Spleen (tissue), 11 donors: ENCODE measurements around the gene SLC30A7. TPM values are rescaled to one million over a fixed set of nuclear protein-coding genes. Genes with fewer than 3 reads are reported as not detected.
A peak's percentile ranks its signal among the peaks of the same experiment; 100 is the strongest.

Source experiments
- DNase-seq: peaks from one replicate; pipeline ENCODE4 v3.0.0-alpha.2; 2020
- H3K27ac ChIP-seq, 8 donors: fragments of 200-600 bp; sonication (generic) in 7 of 8; 1 replicate in 4 of 8; 2 replicates in 4 of 8; pipeline versions ENCODE4 v1.5.0 to v1.8.0; 2016 to 2021; ENCODE audit warnings: inconsistent platforms in 4 of 8, mild to moderate bottlenecking in 4 of 8, moderate library complexity in 1 of 8
- H3K27me3 ChIP-seq, 7 donors: fragments of 200-600 bp; sonication (generic) in 6 of 7; replicated peaks in 1 of 7; 1 replicate in 4 of 7; 2 replicates in 3 of 7; pipeline versions ENCODE4 v1.5.0 to v1.8.0; 2016 to 2021; ENCODE audit warnings: inconsistent platforms in 3 of 7, mild to moderate bottlenecking in 1 of 7
- H3K36me3 ChIP-seq, 6 donors: fragments of 200-600 bp; sonication (generic) in 5 of 6; 1 replicate in 4 of 6; 2 replicates in 2 of 6; pipeline versions ENCODE4 v1.5.0 to v1.8.0; 2016 to 2021; ENCODE audit warnings: inconsistent platforms in 2 of 6
- H3K4me1 ChIP-seq, 6 donors: fragments of 200-600 bp; sonication (generic) in 5 of 6; 1 replicate in 3 of 6; 2 replicates in 3 of 6; pipeline versions ENCODE4 v1.5.0 to v1.8.0; 2016 to 2021; ENCODE audit warnings: inconsistent platforms in 3 of 6
- H3K4me3 ChIP-seq, 8 donors: fragments of 200-600 bp; sonication (generic) in 7 of 8; 1 replicate in 4 of 8; 2 replicates in 4 of 8; pipeline versions ENCODE4 v1.5.0 to v1.8.0; 2016 to 2021; ENCODE audit warnings: inconsistent platforms in 4 of 8, mild to moderate bottlenecking in 4 of 8, moderate library complexity in 2 of 8
- H3K9me3 ChIP-seq, 8 donors: fragments of 200-600 bp; sonication (generic) in 7 of 8; 1 replicate in 4 of 8; 2 replicates in 4 of 8; pipeline versions ENCODE4 v1.5.0 to v1.8.0; 2016 to 2021; ENCODE audit warnings: inconsistent platforms in 4 of 8
- POLR2A ChIP-seq, 3 donors: fragments of 450-650 bp; IDR thresholded peaks; one replicate each; pipeline ENCODE4 v1.5.1; 2017; ENCODE audit warnings: antibody characterized with exemption in 3 of 3, mild to moderate bottlenecking in 1 of 3
- POLR2AphosphoS5 ChIP-seq, 3 donors: sonication (generic); formaldehyde crosslinking; IDR thresholded peaks; one replicate each; pipeline ENCODE4 v1.5.1; 2017; ENCODE audit warnings: antibody characterized with exemption in 3 of 3
- WGBS, 5 donors: extraction: QIAGEN DNeasy Blood & Tissue Kit in 3 of 5; methylation state at CpG; one replicate each; pipeline versions ENCODE4 v1.1.5 to v1.1.7; 2013 to 2018; 5-methylcytosine and 5-hydroxymethylcytosine counted together
- intact Hi-C: fragments of 100-400 bp; cut with DNase I; formaldehyde crosslinking; loops from one replicate; pipeline ENCODE4 v1.15.0; 2023; ENCODE audit warnings: low total_unique reads
- polyA plus RNA-seq, 3 donors: library from polyadenylated mRNA; stranded (reverse); fragments of 200-250 nt; gene quantifications; one replicate each; pipeline ENCODE4 v1.2.1, GENCODE V29; 2013
- total RNA-seq, 7 donors: library from RNA; depleted of rRNA in 3 of 7; stranded (reverse); fragments of >200 nt in 3 of 7; fragmentation: NEBNext Ultra II Directional in 4 of 7; extraction: Animal tissue kit (Norgen Biotek cat#: 25700) in 4 of 7; gene quantifications; one replicate each; pipeline versions ENCODE4 v1.1.0 to v1.2.1, GENCODE V29; 2016 to 2021
- TF ChIP-seq, protein P1 (sequence below), 11 experiments: fragments of 200-600 bp in 7 of 11; fragments of 450-650 bp in 4 of 11; sonication (generic) in 4 of 11; IDR thresholded peaks in 8 of 11; conservative IDR thresholded peaks in 3 of 11; 1 replicate in 7 of 11; 2 replicates in 4 of 11; pipeline versions ENCODE4 v1.4.0 to v1.8.0; 2016 to 2021; ENCODE audit warnings: antibody characterized with exemption in 11 of 11, inconsistent platforms in 4 of 11, mild to moderate bottlenecking in 1 of 11
- donor health status: healthy with polysubstance abuse.
- donor health status: DM: no; HTN: no; CAD: no; lungs with moderate emphysema.
- donor health status: DM: no; HTN: no; CAD: no.
- donor health status: Bipolar disorder and iron deficiency.
- donor health status: healthy.
- donor health status: DM: no; HTN: no; CAD: no.
- donor health status: DM: yes; HTN: yes; CAD: no.

The SLC30A7 gene
- total and polyA plus RNA-seq, 10 donors, result 4.2 to 44.5 (median 35.9) TPM

DNA sequence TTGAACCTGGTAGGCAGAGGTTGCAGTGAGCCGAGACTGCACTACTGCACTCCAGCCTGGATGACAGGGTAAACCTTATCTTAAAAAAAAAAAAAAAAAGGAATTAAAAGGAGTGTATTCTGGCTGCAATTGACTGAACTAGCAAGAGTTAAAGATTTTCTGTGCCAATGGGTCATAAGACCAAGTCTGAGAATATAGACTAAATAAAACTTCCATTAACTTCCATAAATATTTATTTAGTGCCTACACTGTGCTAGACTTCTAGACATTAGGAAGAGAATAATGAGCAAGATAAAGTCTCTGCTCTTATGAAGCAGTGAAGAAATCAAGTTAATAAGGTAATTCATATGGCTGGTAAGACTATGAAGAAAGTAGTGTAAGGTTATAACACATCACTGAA lies 102.5 kb downstream of the SLC30A7 start:
- intact Hi-C loops, result no loop called here
- Histone ChIP-seq H3K4me3 (no peak overlapping the region), H3K36me3 (peaks cover 0 to 48% (median 7%) of the 10 kb centered on the region in 6 donors), H3K4me1 (peaks cover 0 to 38% (median 23%) of the 10 kb centered on the region in 6 donors), H3K27ac (no peak overlapping the region), H3K9me3 (no peaks in the 10 kb centered on the region), H3K27me3 (no peaks in the 10 kb centered on the region)
- TF ChIP-seq POLR2AphosphoS5 (IDR thresholded peaks at IDR 0.05) (no peak), POLR2A (IDR thresholded peaks at IDR 0.05) (no peak)
- TF ChIP-seq, protein P1, sequence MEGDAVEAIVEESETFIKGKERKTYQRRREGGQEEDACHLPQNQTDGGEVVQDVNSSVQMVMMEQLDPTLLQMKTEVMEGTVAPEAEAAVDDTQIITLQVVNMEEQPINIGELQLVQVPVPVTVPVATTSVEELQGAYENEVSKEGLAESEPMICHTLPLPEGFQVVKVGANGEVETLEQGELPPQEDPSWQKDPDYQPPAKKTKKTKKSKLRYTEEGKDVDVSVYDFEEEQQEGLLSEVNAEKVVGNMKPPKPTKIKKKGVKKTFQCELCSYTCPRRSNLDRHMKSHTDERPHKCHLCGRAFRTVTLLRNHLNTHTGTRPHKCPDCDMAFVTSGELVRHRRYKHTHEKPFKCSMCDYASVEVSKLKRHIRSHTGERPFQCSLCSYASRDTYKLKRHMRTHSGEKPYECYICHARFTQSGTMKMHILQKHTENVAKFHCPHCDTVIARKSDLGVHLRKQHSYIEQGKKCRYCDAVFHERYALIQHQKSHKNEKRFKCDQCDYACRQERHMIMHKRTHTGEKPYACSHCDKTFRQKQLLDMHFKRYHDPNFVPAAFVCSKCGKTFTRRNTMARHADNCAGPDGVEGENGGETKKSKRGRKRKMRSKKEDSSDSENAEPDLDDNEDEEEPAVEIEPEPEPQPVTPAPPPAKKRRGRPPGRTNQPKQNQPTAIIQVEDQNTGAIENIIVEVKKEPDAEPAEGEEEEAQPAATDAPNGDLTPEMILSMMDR (IDR thresholded peaks at IDR 0.05 in 8 of 11, conservative IDR thresholded peaks at IDR 0.05 in 3 of 11), result no peak
- no peak for DNase-seq
- 96 to 100% (median 100%) methylated on average over 1 of the region's 1 CpG for WGBS, 5 donors

DNA sequence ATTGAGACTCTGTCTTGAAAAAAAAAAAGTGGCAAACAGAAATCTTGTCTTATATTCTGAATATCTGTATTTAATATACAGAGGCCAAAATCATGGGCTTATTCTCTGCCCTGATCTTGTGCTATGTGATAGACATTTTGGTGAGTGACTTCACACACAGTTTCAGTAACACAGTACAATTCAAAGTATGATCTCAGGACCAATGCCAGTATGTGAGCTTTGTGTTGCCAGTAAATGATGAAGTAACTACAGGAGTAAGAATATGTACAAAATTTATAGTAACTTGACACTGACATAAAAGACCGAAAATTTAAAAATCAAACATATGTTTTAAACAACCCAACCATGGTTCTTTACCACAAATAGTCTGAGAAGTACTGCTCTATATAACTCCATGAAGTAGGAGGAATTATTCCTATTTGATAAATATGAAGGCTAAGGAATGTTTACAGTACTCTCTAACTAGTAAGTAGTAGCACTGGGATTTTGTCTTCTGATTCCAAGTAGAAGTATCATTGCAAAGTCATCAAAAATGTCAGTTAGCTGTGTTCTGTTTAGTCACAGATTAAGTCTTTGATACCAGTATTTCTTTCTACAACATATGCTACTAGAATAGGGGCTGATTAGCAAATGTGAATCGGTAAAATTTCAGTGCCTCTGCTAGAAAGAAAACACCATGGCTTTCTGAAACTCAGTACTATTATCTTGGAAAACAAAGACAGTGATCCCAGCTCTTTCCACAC lies 104.4 kb downstream of the SLC30A7 start:
- Histone ChIP-seq H3K27ac (no peak overlapping the region), H3K9me3 (no peaks in the 10 kb centered on the region), H3K4me3 (no peak overlapping the region), H3K27me3 (no peaks in the 10 kb centered on the region), H3K4me1 (peaks cover 0 to 49% (median 31%) of the 10 kb centered on the region in 6 donors), H3K36me3 (peaks cover 0 to 48% (median 7%) of the 10 kb centered on the region in 6 donors)
- TF ChIP-seq, protein P1 (IDR thresholded peaks at IDR 0.05 in 8 of 11, conservative IDR thresholded peaks at IDR 0.05 in 3 of 11), result no peak
- TF ChIP-seq POLR2A (IDR thresholded peaks at IDR 0.05) (no peak), POLR2AphosphoS5 (IDR thresholded peaks at IDR 0.05) (no peak)
- no peak for DNase-seq
- 92 to 100% (median 98%) methylated on average over 2 of the region's 2 CpGs for WGBS, 5 donors
- intact Hi-C loops, result no loop called here

DNA sequence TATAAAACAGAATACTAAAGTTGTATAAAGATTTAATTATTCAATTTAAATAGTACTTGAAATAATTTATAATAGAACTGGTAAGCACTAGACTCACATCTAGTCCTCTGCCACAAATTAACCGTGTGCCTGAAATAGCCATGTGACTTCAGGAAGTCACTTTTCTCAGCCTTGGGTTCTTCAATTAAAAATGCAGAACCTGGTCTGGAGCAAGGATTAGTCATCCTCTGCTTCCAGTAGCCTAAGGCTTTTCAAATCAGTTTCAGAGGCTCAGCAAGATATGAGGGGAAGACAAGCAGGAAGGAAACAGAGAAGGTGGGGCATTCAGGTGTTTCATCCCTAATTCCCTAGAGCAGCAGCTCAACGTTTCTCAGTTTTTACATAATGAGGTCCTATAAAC lies 106.7 kb downstream of the SLC30A7 start:
- Histone ChIP-seq H3K4me3 (no peak overlapping the region), H3K9me3 (no peaks in the 10 kb centered on the region), H3K27me3 (no peaks in the 10 kb centered on the region), H3K4me1 (peaks cover 0 to 60% (median 28%) of the 10 kb centered on the region in 6 donors), H3K36me3 (peaks cover 0 to 36% (median 6%) of the 10 kb centered on the region in 6 donors), H3K27ac (peak overlapping the region in 7 of 8 donors; percentile 24 to 87 (median 78))
- intact Hi-C loops, result no loop called here
- peak in 1 of 3 donors; percentile 23 for TF ChIP-seq POLR2AphosphoS5 (IDR thresholded peaks at IDR 0.05)
- TF ChIP-seq, protein P1 (IDR thresholded peaks at IDR 0.05 in 8 of 11, conservative IDR thresholded peaks at IDR 0.05 in 3 of 11), result no peak
- no peak for DNase-seq
- 9 to 20% (median 17%) methylated on average over 2 of the region's 2 CpGs for WGBS, 5 donors

DNA sequence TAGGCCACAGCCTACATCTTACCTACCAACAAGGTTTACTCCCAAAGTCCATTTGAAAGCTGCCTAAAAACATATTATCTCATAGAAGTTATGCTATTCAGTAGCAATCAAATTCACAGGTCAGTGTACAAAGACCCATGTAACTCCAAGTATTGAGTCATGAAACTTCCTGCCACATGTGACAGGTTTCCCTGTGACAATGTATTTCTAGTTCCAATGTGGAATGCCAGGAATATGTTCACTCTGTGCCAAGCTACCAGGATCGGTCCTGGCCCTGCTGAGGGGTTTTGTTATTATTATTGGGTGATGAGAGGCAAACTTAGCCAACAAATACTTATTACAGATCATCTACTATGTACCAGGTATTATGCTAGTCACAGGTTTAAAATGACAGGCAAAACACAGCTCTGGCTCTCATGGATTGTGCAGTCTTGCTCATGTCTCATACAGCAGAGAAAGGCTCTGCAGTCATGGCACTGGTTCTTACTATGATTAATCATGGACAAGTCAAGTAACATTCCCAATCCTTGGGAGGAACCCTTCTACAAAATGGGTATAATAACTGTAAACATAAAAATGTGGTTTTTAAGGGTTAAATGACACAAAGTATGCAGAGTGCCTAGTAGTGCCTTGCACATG lies 107.2 kb downstream of the SLC30A7 start:
- Histone ChIP-seq H3K4me1 (peaks cover 0 to 60% (median 28%) of the 10 kb centered on the region in 6 donors), H3K27ac (peak overlapping the region in 7 of 8 donors; percentile 24 to 87 (median 78)), H3K27me3 (no peaks in the 10 kb centered on the region), H3K36me3 (peaks cover 0 to 33% (median 4%) of the 10 kb centered on the region in 6 donors), H3K9me3 (no peaks in the 10 kb centered on the region), H3K4me3 (no peak overlapping the region)
- whole genome bisulfite sequencing, 5 donors, result 82 to 100% (median 85%) methylated on average over 1 of the region's 1 CpG
- DNase-seq, result no peak
- TF ChIP-seq, protein P1 (IDR thresholded peaks at IDR 0.05 in 8 of 11, conservative IDR thresholded peaks at IDR 0.05 in 3 of 11), result no peak
- TF ChIP-seq POLR2AphosphoS5 (IDR thresholded peaks at IDR 0.05) (no peak), POLR2A (IDR thresholded peaks at IDR 0.05) (no peak)
- intact Hi-C loops, result no loop called here
